ENCODE results near the gene ASGR2.

GRCh38 chr17:7102421-7102820 lies 12.2 kb downstream of the ASGR2 start:
- TF ChIP-seq, protein P1, sequence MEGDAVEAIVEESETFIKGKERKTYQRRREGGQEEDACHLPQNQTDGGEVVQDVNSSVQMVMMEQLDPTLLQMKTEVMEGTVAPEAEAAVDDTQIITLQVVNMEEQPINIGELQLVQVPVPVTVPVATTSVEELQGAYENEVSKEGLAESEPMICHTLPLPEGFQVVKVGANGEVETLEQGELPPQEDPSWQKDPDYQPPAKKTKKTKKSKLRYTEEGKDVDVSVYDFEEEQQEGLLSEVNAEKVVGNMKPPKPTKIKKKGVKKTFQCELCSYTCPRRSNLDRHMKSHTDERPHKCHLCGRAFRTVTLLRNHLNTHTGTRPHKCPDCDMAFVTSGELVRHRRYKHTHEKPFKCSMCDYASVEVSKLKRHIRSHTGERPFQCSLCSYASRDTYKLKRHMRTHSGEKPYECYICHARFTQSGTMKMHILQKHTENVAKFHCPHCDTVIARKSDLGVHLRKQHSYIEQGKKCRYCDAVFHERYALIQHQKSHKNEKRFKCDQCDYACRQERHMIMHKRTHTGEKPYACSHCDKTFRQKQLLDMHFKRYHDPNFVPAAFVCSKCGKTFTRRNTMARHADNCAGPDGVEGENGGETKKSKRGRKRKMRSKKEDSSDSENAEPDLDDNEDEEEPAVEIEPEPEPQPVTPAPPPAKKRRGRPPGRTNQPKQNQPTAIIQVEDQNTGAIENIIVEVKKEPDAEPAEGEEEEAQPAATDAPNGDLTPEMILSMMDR (IDR thresholded peaks at IDR 0.05): no peak
- no peak for TF ChIP-seq POLR2A (IDR thresholded peaks at IDR 0.05)
